ENCODE data around the gene TUBB6.

TUBB6 gene

DNA sequence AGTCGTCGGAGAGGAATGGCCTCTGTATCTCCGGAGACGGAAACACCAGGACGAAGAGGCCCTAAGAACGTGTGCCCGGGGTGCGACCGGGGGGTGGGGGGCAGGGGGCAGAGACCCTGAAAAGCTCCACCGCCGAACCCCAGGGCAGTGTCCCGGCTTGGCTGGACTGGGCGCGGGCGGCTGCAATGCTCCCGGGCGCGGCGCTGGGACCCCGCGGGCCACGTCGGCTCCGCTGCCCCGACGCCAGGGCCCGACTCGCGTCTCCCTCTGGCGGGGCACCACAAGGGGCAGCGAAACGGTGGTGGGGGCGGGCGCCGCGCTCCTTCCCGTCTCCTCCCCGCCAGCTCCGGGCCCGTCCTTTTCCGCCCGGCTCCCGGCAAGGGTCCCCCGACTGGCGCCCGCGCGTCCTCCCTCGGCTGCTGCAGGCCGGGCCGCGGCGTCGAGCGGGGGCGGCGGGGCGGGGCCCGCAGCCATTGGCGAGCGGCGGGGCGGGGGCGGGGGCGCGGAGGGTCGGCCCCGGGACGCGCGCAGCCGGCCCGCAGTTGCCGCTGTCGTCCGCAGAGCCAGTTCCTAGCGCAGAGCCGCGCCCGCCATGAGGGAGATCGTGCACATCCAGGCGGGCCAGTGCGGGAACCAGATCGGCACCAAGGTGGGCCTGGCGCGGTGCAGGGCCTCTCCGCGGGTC, at the start of gene TUBB6:
Gene TUBB6 (plus strand): TSS at position 541 of the 685 bp plus-strand sequence. CDS start 52 bp downstream, at position 593.
- FAIRE-seq, result no peak

DNA sequence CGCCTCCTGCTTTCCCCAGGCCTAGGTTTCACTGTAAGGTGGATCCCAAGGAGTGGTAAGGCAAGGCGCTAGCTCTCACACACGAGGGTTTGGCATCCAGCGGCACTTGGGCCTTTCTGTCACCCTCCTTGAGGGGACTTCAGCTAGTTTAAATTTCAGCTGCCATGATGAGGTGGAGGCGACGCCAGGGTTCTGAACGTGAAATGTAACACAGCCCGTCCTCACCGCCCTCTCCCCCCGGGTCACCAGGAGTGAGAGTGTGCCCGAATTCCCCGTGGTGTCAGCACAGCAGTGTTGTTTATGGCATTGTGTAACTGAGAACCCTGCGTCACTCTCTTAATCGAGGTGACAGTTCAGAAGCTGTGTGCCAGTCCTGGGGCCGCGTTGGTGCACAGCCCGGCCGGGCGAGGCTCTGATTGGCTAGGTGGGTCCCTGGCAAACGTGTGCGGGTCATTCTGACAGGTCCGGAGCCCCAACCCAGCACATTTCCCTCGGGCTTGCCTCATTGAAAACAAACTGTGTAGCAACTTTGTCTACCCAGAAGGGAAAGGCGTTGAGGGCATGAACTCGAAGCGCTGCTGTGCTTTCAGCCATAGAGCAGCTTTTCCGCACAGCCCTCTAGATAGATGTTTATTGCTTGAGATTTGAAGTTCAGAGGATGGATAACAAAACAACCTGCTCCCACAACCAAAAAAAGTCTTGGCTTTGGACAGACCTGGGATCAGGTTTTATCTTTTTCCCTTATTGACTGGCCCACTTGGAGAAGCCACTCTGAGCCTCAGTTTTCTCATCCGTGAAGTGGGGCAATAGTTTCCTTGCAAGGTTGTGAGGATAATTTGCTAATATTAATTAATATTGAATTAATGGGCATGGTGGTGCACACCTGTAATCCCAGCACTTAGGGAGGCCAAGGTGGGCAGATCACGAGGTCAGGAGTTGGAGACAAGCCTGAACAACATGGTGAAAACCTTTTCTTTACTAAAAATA, 49.0 kb upstream of the TUBB6 start:
- FAIRE-seq, result no peak

DNA sequence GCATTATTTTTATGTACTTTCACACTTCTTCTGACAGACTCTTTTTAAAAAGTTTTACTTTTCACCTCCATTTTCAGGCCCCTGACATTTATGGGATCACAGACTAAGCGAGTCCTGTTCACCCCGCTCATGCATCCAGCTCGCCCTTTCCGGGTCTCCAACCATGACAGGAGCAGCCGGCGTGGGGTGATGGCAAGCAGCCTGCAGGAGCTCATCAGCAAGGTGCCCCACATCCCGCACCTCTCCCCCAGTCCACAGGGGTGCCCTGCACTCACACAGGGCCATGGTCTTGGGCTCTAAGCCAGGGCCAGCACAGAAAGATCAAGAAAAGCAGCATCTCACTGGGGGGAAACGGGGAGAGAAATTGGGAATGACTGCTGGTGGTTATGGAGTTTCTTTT, 45.3 kb upstream of the TUBB6 start:
- FAIRE-seq, result no peak

DNA sequence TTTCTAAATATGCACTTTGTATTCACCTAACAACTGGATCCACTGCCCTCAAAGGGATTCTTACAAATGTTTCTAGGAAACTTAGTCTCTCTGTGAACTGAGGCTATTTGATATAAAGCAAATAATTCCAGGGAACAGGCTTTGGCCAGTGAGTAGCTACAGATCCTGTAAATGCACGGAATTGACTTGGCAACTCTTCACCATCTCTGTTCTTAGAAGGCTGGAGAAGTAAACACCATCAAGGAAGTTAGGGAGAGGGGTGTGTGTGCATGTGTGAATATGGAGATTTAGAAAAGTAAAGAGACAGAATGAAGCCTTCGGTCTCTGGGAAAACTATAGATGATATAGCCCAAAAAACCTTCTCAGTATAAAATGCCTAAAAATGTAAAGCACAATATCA, 43.2 kb upstream of the TUBB6 start:
- no peak for FAIRE-seq

DNA sequence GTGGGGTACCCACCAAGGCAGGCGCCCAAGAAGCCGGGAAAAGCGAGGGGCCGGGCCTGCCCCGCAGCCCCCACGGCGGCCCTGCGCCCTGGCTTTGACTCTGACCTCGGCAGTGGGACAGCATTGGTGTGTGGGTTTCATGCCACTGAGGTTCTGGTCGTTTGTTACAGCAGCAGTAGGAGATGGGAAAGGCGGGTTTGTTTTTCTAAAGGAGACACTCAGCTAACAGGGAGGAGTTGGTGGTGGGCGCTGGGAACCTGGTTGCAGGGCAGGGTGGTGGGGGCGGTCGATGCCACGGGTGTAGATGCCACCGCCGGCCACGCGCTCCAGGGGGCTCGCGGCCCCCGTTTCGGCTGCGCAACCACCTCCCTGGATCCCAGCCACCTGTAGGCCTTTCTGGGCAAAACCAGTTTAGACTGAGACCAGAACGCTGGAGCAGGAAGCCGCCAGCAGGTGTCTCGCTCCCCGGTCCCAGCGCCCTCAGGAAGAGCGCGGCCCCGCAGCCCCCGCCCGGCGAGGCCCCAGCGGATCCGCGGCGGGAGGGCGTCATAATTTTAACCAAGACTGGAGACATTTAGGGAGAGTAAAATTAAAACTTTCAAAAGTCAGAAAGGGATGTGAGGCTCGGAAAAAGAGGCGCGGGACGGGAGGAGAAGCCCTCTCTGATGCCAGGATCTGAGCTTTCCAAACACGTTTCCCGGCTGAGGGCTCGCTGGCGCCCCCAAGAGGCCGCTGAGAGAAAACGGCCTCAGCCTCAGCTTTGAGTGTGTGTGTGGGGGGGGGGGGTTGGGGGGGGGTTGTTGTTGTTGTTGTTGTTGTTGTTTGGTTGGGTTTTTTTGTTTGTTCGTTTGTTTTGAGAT, 36.4 kb upstream of the TUBB6 start:
- no peak for FAIRE-seq

DNA sequence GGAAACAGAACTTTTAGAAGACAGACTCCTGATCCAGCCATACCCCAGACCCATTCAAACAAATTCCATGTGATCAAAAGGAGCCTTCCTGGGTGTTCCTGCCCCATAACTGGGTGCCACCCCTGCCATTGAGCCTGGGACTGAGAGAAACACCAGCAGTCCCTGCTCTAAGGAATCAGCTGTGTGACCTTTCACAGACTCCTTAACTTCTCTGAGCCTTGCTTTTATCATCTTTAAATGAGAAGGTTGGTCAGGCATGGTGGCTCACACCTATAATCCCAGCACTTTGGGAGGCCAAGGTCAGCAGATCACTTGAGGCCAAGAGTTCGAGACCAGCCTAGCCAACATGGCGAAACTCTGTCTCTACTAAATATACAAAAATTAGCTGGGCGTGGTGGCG, 33.2 kb upstream of the TUBB6 start:
- no peak for FAIRE-seq

DNA sequence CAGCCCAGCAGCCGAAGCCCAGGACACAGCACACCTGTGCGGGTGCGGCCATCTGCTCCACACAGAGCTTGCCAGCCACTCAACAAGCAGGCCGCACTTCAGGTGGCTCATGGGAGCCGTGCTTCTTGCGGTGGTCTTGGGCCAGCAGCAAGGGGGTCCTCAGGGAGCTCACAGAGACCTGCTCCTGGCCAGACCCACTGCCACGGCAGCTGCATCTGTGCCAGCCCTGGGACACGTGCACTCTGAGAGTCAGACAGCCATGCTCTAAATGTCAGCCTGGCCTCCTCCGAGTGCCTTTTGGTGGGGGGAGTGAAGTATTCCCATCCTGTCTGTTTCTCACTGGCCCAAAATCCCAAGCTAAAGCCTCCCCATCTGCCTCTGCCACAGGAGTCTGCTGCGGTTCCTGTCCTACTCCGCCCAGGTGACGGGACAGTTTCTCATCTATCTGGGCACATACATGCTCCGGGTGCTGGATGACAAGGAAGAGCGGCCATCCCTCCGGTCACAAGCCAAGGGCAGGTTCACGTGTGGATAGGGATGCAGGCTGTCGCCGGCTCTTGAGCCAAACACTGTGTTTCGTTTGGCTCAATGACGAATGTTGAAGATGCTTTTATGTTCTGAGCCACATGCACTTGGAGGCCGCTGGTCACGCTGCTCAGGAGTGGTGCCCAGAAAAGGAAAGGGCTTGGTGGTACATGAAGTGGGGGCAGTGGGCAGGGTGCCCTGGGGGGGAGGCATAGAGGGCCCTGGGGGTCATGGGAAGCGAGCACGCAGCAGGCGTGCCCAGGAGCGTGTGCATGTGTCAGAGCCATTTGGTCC, 31.1 kb upstream of the TUBB6 start:
- FAIRE-seq, result no peak

DNA sequence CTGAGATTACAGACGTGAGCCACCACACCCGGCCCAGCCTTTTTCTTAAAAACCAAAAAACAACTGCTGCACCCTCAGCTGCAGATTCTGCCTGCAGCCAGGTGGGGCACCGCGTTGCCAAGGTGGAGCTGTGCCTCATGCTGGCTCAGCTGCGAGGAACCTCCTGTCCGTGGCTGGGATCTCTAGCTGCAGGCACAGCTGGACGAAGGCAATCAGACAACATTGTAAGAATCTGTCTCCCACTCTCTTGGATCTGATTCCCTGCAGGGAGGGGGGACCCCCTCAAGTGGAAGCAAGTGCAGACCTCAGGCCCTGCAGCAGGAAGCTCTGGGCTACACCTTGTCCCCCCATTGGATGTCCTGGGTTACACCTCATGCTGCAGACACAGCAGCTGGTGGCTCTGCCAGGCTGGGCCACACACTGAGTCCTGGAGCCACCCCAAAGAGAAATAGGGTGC, 29.8 kb upstream of the TUBB6 start:
- no peak for FAIRE-seq

DNA sequence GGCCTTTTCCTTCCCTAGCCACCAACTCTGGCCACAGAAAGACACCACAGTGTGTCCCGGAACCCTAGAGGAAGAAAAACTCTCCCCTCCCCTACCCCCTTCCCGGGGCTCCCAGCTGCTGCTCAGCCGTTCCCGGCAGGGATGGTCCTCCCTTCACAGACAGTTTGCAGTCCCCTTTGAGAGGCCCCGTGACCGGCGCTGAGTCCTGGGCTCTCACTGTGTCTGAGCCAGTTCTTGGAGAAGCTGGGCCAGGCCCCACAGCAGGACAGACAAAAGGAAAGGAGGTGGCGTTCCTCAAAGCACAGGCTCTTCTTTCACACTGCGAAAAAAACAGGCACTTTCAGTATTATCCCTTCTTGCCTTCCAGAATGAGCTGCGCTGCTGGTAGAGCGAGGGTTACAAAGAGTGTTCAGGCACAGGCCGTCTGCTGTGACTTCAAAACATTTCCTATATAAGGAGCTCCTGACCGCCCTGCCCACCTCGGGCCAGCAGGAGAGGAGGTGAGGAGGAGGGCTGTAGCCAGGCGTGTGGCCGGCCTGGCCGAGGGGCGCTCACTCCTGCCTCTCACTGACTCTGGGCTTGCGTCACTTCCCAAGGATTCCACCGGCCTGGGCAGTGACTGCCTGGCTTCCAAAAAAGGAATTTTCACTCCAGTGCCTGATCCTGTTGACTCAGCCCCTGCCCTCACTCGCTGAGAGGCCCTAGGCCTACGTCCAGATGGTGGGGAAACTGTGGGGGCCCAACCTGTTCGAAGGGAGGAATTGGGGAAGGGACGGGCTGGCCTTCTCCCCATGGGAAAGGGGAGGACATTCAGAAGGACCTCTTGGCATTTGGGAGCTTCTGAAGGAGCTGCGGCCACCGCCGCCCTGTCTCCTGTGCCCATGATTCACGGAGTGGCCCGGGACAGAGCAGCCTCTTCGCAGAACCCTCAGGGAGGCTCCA, 29.0 kb upstream of the TUBB6 start:
- FAIRE-seq, result no peak

DNA sequence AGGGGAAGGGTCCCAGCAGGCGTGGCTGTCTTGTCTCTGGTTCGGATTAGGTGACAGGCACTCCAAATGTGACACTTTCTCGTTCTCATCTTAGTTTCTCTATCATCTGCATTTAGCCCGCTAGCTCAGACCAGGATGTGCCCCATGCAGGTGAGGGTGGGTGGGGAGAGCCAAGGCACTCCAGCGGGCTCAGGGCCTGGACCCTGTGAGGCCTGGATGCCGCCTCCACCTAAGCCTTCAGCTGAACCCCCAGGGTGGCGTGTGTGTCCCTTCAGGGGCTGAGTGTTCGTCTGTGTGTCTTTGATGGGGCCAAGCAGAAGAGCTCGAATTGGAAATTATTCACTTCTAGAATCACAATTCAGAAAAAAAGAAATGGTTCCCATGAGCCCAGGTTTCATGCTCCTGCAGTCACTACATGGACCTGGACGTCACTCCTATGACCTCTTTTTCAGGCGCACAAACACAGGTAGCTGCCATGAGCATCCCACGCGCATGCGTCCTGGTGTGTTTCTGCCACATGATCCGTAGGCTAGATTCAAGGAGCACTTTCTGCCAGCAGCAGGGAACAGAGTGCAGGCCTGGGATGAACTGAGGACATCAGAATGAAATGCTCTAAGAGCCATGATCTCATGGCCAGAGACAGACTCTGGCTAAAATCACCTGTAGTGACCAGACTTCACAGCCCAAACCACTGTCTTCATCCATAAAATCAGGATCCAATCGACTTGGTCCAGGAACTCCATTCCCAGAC, 28.1 kb upstream of the TUBB6 start:
- no peak for FAIRE-seq

DNA sequence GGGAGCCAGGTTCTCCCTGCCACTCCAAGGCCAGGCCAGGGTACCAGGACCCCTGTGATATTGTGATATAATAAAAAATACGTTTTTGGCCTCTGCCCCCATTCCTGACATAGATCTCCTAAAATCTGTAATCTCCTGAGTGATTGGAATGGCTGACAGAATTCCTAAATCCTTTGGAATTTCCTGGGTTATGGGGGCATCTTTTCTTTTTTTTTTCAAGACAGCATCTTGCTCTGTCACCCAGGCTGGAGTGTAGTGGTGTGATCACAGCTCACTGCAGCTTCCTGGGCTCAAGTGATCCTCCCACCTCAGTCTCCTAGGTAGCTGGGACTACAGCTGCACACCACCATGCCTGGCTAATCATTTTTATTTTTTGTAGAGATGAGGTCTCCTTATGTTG, 26.2 kb upstream of the TUBB6 start:
- FAIRE-seq, result no peak

DNA sequence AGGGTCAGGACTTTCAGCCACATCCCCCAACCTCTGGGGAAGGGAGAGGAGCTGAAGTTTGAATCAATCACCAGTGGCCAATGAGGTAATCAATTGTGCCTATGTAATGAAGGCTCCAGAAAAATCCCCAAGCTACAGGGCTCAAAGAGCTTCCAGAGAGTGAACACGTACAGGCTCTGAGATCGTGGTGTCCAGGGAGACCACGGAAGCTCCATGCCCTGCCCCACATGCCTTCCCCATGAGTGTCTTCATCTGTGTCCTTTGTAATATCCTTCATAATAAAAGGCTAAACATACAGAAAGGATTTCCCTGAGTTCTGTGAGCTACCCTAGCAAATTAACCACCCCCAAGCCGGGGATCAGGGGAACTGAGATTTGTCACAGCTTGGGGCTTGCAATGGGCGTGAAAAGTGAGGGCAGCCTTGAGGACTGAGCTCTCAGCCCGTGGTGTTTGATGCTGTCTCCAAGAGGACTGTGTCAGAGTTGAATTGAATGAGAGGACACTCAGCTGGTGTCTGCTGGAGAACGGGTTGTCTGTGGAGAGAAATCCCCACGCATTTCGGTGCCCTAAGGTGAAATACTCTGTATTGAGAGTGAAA, 25.5 kb upstream of the TUBB6 start:
- no peak for FAIRE-seq

DNA sequence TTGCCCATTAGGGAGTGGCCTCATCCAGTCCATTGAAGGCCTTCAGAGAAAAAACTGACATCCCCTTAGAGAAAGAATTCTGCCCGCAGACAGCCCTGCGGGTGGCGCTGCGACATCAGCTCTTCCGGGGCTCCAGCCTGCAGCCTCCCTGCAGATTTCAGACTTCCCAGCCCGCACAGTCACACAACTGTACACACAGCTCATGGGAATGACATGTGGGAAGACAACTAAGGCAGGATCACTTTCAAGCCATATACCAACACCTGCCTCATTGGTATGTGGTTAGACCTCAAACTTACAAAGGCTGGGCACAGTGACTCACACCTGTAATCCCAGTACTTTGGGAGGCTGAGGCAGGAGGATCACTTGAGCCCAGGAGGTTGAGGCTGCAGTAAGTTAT, 24.8 kb upstream of the TUBB6 start:
- FAIRE-seq, result no peak

DNA sequence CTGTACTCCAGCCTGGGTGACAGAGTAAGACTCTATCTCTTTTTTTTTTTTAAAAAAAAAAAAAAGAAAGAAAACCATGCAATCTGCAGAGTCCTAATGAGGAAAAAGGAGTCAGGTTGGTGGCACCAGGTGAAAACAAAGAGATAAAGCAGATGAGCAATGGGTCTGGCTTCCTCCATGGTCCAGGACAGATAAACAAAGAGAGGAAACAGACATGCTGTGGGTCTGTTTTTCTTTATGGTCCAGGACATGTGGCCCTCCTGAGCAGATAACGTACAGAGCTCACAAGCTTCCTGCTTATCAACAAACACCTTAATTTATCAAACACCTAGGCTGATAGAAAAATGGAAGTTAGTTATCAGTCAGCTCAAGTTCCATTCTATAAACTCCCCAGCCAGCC, 24.4 kb upstream of the TUBB6 start:
- no peak for FAIRE-seq

DNA sequence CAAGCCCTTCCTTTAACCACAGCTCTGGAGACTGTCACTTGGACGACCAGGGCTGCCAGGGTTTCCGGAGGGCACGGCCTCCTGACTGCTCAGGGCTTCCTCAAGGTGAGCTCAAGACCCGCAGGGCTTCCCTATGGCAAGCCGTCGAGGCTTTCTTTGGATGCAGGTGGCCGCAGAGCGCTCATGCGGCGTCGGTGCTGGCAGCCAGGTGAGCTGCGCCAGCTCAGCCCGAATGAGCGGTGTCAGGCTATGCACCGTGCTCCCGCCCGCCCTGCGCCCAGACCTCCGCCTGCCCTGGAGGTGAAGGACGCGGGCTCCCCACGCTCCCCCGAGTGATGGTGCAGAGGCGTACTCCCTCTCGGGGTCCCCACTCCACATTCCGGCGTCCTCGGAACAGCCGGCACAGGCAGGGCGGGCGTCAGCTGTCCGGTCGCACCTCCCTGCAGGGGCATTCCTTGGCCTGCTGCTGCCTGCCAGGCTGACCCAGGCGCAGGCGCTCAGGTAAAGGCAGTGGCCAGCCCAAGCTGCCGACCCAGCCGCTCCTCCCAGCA, 20.8 kb upstream of the TUBB6 start:
- FAIRE-seq, result no peak

DNA sequence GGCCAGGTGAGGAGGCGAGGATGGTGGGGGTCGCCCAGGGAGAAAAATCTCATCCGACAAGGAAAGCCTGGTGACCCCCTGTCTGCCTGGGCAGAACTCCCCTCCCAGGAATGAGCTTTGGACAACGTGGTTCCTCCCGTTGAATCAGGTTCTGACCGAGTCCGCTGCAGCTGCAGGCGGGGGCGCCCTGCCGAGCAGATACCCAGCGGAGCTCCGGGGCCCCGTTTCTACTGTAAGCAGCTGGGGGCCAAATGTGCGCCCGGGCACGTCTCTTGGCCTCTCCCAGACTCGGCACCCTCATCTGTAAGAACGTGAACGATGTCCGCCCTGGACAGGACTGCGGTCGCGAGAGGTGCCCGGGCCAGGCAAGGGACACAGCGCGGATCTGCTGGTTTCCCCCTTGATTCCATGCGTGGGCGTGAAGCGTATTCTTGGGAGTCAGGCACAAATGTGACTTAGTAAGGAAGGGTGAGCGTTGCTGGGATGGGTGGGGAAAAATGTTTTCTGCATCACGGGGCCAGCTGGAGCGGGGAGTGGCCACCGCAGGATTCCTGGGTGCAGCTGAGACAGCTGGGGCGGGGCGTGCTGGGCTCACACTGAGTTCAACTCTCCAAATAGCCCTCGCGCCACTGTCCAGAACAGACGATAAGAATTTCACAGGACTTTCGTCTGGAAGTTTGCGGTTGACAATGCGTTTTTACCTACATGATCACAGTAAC, 20.2 kb upstream of the TUBB6 start:
- no peak for FAIRE-seq

DNA sequence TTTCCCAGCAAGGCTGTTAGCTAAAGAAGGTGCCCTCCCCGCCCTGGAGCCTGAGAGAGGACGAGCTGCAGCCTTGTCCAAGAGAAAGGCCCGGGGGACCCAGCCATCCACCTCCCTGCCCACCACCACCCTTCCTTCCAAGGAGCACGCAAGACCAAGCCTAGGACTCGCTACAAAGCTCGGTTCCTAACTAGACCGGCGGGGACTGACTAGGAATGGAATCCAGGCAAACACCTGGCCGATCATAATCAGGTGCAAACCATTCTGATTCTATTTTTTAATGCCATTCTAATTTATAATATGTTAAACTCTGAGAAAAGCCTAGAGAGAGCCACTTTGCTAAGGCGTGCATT, 19.7 kb upstream of the TUBB6 start:
- FAIRE-seq, result no peak

DNA sequence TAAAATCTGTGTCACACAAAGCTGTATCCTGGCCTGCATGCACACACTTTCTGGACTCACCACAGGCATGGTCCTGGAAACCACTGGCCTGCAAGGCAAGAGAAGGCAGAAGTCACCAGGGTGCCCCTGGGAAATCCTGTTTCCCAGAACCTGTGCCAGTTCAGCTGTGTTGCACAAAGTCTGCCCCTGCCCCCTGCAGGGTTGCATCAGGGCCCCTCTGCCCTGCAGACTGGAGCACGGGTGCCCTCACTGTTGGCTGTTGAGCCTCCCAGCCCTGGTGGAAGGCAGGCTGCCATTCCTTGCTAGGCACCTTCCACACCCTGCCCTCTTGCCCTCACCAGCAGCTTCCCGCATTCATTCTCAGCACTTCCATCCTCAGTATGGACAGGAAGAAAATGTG, 18.0 kb upstream of the TUBB6 start:
- no peak for FAIRE-seq

DNA sequence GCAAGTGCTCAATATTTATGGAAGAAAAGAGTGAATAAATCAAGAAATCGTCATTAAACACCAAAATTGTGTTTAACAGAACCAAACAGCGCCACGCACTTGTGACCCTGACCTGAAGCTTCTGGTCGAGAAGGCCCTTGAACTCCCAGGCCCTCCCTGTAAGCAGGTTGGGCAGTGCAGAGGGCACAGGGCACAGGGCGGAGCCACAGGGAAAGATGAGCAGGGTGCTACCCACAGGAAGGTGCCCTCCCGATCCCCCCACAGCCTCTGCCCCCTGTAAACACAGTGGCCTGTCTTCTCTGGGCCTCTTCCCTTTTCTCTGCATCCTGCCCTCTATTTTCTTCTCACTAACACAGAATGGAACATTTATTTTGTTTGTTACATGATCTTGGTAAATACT, 16.9 kb upstream of the TUBB6 start:
- no peak for FAIRE-seq

Measured in TTC549 (cell line).